ENCODE measurements around the gene MAN2B1. TPM values are rescaled to one million over a fixed set of nuclear protein-coding genes. Genes with fewer than 3 reads are reported as not detected.
A peak's percentile ranks its signal among the peaks of the same experiment; 100 is the strongest.

Gene MAN2B1
- total RNA-seq, 4 donors from 2014 or later = 51.9 to 84.2 (median 68.0) TPM

DNA sequence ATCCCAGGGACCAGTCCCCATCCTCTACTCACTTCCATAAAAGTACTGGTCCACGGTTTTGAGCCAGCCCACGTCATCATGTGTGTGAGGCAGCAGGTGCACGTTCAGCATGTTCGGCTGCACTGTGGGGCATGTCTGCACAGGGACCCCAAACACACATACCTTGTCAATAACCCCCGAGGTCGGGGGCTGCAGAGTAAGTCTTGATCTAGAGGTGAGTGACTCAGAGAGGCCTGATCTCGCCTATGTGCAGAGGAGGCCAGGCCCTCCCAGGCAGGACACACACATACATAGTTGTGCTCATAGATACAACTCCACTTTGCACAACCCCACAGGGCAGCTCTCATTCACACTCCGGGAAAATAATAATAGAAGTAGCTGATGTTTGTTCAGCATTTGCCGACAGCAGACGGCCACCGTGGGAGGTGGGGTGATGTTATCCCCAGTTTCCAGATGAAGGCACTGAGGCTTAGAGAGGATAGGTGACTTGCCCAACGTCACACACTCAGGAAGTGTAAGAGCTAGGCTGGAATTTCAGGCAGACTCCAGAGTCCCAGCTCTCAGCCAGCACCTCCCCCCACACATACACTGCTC lies 774 bp downstream of the MAN2B1 start:
- Histone ChIP-seq H3K4me1 (peaks cover 0 to 39% (median 24%) of the 10 kb centered on the region in 4 donors), H3K36me3 (peaks cover 0 to 43% (median 0%) of the 10 kb centered on the region in 3 donors), H3K27ac (peak overlapping the region; percentile 72 to 96 (median 74)), H3K27me3 (no peaks in the 10 kb centered on the region), H3K4me3 (peak overlapping the region; percentile 61 to 92 (median 88)), H3K9me3 (no peaks in the 10 kb centered on the region)
- DNase-seq = peak in 1 of 3 donors; percentile 59
- TF ChIP-seq, protein P1, sequence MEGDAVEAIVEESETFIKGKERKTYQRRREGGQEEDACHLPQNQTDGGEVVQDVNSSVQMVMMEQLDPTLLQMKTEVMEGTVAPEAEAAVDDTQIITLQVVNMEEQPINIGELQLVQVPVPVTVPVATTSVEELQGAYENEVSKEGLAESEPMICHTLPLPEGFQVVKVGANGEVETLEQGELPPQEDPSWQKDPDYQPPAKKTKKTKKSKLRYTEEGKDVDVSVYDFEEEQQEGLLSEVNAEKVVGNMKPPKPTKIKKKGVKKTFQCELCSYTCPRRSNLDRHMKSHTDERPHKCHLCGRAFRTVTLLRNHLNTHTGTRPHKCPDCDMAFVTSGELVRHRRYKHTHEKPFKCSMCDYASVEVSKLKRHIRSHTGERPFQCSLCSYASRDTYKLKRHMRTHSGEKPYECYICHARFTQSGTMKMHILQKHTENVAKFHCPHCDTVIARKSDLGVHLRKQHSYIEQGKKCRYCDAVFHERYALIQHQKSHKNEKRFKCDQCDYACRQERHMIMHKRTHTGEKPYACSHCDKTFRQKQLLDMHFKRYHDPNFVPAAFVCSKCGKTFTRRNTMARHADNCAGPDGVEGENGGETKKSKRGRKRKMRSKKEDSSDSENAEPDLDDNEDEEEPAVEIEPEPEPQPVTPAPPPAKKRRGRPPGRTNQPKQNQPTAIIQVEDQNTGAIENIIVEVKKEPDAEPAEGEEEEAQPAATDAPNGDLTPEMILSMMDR (IDR thresholded peaks at IDR 0.05) = no peak
- no peak for TF ChIP-seq POLR2A (IDR thresholded peaks at IDR 0.05)

DNA sequence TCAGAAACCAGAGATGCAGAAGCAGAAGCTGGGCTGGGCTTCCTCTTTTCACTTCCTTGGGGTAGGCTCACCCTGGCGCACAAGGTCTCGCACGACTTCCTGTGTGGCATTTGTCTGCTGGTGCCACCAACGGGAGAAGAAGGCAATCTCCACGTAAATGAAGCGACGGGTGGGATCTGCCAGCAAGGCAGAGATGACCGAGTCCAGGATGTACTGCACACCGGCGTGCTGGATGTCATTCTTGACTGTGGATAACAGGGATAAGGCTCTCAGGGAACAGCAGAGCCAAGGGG lies 1.3 kb downstream of the MAN2B1 start:
- peak in 2 of 3 donors; percentile 88 to 89 for DNase-seq
- peak overlapping the region in 2 of 4 donors; percentile 72 to 96 for H3K27ac ChIP-seq
- peaks cover 0 to 49% (median 0%) of the 10 kb centered on the region in 3 donors for H3K36me3 ChIP-seq
- H3K9me3 ChIP-seq = no peaks in the 10 kb centered on the region
- H3K4me1 ChIP-seq = peaks cover 0 to 35% (median 21%) of the 10 kb centered on the region in 4 donors
- H3K27me3 ChIP-seq = no peaks in the 10 kb centered on the region
- H3K4me3 ChIP-seq = peak overlapping the region in 2 of 4 donors; percentile 61 to 86
- TF ChIP-seq, protein P1 (IDR thresholded peaks at IDR 0.05) = no peak
- TF ChIP-seq POLR2A (IDR thresholded peaks at IDR 0.05) = no peak

DNA sequence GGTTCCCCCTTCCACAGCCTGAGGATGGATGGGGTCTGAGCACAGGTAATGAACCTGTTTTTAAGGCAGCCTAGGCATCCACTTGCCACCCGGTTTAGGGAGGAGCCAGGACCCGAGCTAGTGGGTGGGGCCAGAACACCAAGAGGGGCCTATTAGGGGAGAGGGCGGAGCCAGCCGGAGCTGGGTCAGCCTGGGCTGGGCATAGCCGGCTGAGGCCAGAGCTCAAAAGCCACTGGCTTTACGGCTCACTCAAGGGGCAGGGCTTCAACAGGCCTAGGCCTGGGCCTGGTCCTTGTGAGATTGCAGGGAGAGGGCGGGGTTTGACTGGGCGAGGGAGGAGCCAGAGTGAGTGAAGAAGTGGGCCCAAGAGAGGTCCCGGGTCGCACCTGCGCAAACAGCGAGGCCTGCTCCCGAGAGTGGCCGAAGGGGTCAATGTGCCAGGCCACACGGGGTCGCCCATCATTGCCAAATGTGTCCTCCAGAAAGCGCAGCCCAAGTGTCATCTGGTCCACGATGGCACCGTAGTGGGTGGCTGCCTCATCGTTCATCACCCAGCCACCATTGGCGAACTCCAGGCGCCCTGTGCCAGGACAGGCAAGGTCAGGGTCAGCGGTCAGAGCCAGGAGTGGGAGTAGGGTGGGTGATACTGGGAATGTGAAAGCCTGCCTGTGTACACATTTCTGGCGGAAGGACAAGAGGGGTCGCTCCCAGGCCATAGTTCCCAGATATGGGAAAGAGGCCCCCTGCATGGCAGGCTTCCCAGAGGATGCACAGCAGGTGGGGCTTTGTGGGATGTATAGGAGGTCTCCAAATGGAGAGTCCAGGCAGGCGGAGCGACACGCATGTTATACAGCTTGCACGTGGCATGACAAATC lies 1.9 kb downstream of the MAN2B1 start:
- TF ChIP-seq, protein P1 (IDR thresholded peaks at IDR 0.05) = no peak
- no peak for TF ChIP-seq POLR2A (IDR thresholded peaks at IDR 0.05)
- no peaks in the 10 kb centered on the region for H3K27me3 ChIP-seq
- H3K4me1 ChIP-seq = peaks cover 0 to 31% (median 19%) of the 10 kb centered on the region in 4 donors
- H3K9me3 ChIP-seq = no peaks in the 10 kb centered on the region
- H3K36me3 ChIP-seq = peaks cover 0 to 55% (median 0%) of the 10 kb centered on the region in 3 donors
- peak overlapping the region in 1 of 4 donors; percentile 96 for H3K27ac ChIP-seq
- H3K4me3 ChIP-seq = no peak overlapping the region
- DNase-seq = no peak

DNA sequence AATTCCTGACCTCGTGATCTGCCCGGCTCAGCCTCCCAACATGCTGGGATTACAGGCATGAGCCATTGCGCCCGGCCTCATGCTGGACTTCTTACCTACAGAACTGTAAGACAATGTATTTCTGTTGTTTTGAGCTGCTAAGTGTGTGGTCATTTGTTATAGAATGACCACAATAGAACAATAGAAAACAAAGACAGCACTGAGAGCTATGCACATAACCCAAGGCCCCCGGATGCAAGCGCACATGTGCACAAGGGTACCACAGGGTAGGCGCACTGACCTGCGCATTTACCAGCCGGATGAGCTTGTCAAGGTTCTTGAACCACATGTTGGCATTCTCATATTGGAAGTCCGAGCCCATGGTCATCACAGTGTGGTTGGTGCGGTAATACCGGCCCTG lies 5.6 kb downstream of the MAN2B1 start:
- peaks cover 0 to 15% (median 3%) of the 10 kb centered on the region in 4 donors for H3K4me1 ChIP-seq
- no peaks in the 10 kb centered on the region for H3K27me3 ChIP-seq
- peaks cover 0 to 79% (median 0%) of the 10 kb centered on the region in 3 donors for H3K36me3 ChIP-seq
- DNase-seq = no peak
- TF ChIP-seq, protein P1 (IDR thresholded peaks at IDR 0.05) = no peak
- no peak for TF ChIP-seq POLR2A (IDR thresholded peaks at IDR 0.05)
- no peaks in the 10 kb centered on the region for H3K9me3 ChIP-seq
- H3K27ac ChIP-seq = no peak overlapping the region
- H3K4me3 ChIP-seq = no peak overlapping the region

DNA sequence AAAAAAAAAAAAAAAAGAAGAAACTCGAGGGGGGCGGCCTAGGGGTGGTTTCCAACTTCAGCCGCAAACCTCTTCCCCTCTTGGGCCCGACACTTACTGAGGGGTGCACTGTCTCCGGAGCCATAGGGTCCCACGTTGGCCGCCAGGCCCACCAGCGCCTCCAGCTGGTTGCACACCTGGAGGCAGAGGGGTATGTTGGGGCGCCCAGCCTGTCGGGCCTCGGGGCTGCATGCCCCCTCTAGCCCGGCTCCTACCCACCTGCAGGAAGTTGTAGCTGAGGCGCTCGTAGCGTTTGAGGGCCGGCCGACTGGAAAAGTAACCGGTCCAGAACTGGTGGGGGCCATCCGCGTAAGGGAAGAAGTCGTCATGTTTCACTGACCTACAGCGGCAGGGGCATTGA lies 8.6 kb downstream of the MAN2B1 start:
- no peaks in the 10 kb centered on the region for H3K9me3 ChIP-seq
- TF ChIP-seq POLR2A (IDR thresholded peaks at IDR 0.05) = no peak
- TF ChIP-seq, protein P1 (IDR thresholded peaks at IDR 0.05) = no peak
- H3K27ac ChIP-seq = no peak overlapping the region
- H3K36me3 ChIP-seq = peaks cover 0 to 69% (median 0%) of the 10 kb centered on the region in 3 donors
- H3K4me1 ChIP-seq = no peaks in the 10 kb centered on the region
- no peak overlapping the region for H3K4me3 ChIP-seq
- no peaks in the 10 kb centered on the region for H3K27me3 ChIP-seq
- DNase-seq = no peak

Measured in Peyer's patch (tissue), 4 donors.